ENCODE measurements around the gene EIF4G1. TPM values are rescaled to one million over a fixed set of nuclear protein-coding genes. Genes with fewer than 3 reads are reported as not detected.

Gene EIF4G1
- total RNA-seq, 1 donor from 2014 or later = 387 TPM

DNA sequence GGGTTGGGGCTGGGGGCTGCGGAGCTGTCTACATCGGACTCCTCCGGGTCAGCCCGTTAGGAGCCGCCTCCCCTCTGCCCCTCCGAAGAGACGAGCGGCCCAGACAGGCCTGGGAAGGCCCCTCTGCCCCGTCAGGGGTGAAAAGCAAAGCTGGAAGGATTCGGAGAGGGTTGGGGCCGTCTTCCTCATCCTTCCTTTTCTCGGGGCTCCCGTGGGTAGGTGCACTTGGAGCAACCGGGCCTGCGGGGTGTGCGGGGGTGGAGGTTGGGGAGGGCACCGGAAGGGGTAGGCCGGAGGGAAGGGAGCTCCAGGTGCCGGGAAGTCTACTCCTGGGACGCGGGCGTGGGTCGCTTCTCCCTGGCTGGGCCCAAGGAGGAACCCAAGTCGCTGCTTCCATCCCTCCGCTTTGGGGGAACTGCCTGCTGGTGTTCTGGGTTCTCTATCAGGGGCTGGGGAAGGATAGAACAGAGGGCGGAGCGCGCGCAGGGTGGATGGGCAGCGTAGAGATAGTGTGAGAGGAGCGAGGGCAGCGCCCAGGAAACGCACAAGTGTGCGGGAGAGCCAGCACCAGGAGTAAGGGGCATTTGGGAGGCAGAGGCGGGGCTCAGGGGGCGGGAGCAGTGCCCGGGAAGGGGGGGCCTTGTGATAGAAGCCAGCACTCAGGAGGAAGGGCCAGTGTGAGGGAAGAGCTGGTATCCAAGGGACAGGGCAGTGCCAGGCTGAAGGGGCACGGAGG is 47.7 kb downstream of the EIF4G1 start:
- intact Hi-C loops (cut with micrococcal nuclease) = loop anchor here (2.0 to 5.0 kb wide), 5 partner anchors 151 to 1569 kb away; partner anchors contain the start of genes ATP11B, MAGEF1 and PARL

GRCh38 chr3:184362668-184363546 is 48.5 kb downstream of the EIF4G1 start:
- intact Hi-C loops (cut with micrococcal nuclease) = loop anchor here (1.0 to 5.0 kb wide), 16 partner anchors 28 to 1570 kb away; partner anchors contain the start of genes ABCC5, ABCF3, AP2M1 and ATP11B

DNA sequence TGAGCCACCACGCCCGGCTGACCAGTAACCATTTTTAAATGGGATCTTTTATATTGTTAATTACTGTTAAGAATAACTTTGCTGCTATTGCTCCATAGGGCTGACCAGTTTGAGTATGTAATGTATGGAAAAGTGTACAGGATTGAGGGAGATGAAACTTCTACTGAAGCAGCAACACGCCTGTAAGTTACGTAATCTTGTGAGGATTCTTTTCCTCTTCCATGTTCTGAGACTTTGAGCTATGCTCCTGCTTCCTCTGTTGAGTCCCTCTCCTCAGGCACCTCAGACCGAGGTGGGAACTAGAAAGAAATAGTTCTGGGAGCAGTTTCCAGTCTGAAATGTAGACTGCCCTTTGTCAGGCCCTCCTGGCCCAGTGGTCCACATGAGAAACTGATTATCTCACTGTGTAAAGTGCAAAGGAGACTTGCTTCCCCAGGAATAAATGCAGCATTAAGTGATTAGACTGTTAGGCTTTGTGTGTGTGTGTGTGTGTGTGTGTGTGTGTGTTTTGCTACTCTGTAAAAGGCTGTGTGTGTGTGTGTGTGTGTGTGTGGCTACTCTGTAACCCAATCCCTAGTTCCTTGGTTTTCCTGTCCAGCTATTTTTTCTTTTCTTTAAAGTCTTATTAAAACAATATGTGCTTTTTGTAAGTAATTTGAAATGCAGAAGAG is 52.3 kb downstream of the EIF4G1 start:
- intact Hi-C loops (cut with micrococcal nuclease) = no loop called here

- intact Hi-C loops (cut with micrococcal nuclease) = no loop called here
Observed at GRCh38 chr3:184368116-184368515, 53.7 kb downstream of the EIF4G1 start.

GRCh38 chr3:184368586-184369183 is 54.3 kb downstream of the EIF4G1 start:
- intact Hi-C loops (cut with micrococcal nuclease) = no loop called here

DNA sequence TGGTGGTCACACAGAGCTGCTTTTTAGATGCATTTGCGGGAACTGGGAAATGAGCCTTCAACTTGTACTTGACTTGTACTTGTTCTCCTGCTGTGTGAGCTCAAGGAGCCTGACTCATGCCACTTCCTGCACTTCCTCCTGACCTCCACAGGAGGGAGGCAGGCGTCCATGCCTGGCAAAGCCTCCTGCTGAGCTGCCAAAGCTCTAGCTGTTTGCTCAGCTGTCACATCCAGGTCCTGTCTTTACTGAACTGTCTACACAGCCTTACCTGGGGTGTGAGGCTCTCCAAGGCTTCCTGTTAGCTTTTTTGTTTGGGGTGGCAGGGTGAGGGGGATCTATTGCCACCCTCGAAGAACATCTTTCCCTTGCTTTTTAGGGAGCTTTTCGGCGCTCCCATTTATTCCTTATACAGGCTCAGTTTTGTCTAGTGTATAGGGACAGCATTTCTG is 57.2 kb downstream of the EIF4G1 start:
- intact Hi-C loops (cut with micrococcal nuclease) = loop anchor here (1.0 to 5.0 kb wide), 5 partner anchors 47 to 406 kb away; no protein-coding TSS in a partner anchor

DNA sequence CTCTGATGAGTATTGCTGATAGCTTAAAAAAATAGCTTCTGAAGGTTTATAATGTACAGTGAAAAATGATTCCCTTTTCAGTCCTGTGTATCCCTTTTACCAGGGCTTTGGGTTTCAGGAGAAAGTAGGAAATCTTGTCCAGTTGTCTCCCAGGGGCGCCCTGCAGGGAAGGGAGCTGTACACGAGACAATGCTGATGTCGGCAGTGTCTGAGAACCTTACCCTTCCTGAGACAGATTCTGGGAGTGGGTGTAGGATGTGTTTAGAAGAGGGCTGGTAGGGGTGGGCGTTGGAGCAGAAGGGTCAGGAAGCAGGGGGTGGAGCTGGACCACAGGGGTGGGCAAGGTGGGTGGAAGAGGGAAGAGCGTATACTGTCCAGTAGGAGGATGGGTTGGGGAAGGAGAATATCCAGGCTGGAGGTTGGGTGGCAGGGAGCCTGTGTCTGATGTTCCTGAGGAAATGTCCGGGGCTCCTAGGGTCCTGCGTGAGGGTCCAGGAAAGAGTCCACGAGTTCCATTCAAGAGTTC is 58.0 kb downstream of the EIF4G1 start:
- intact Hi-C loops (cut with micrococcal nuclease) = loop anchor here (5.0 kb wide), 1 partner anchor 405 kb away; no protein-coding TSS in a partner anchor

- intact Hi-C loops (cut with micrococcal nuclease) = loop anchor here (5.0 kb wide), 1 partner anchor 404 kb away; no protein-coding TSS in a partner anchor
Observed at GRCh38 chr3:184372911-184373310, 58.5 kb downstream of the EIF4G1 start.

- intact Hi-C loops (cut with micrococcal nuclease) = loop anchor here (5.0 kb wide), 1 partner anchor 404 kb away; no protein-coding TSS in a partner anchor
Observed at GRCh38 chr3:184373422-184373821, 59.0 kb downstream of the EIF4G1 start.

GRCh38 chr3:184375747-184376461 is 61.5 kb downstream of the EIF4G1 start:
- intact Hi-C loops (cut with micrococcal nuclease) = no loop called here

GRCh38 chr3:184377374-184377773 is 63.0 kb downstream of the EIF4G1 start:
- intact Hi-C loops (cut with micrococcal nuclease) = no loop called here

DNA sequence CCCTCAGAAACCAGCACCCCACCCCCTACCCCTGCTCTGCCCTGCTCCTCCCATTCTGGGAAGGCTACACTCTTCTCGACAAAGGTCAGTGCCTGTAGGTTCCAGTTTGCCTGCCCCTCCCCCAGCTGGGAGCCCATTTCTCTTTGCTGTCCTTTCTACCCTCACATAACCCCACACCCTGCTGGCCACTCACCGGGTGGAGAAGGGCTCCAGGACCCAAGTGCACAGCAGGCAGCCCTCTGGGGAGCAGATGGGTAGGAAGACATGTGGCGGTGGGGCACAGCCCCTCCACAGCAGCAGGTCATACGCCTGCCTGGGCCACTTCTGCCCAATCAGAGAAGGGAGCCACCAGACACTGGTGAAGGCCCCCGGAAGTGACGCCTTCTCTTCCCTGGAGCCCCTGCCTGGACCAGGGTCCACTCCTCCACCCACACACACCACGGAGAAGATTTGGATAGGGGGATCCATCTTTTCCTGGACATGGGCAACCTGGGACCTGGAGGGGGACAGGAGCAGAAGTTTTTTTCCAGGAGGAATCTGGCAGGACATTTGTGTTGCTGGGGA is 63.6 kb downstream of the EIF4G1 start, which contains the start of gene THPO:
TSS of gene THPO (minus strand) at position 326 of the 564 bp plus-strand sequence. CDS start 1,948 bp downstream, outside the sequence.
- intact Hi-C loops (cut with micrococcal nuclease) = no loop called here

GRCh38 chr3:184378651-184379357 is 64.4 kb downstream of the EIF4G1 start:
- intact Hi-C loops (cut with micrococcal nuclease) = no loop called here

DNA sequence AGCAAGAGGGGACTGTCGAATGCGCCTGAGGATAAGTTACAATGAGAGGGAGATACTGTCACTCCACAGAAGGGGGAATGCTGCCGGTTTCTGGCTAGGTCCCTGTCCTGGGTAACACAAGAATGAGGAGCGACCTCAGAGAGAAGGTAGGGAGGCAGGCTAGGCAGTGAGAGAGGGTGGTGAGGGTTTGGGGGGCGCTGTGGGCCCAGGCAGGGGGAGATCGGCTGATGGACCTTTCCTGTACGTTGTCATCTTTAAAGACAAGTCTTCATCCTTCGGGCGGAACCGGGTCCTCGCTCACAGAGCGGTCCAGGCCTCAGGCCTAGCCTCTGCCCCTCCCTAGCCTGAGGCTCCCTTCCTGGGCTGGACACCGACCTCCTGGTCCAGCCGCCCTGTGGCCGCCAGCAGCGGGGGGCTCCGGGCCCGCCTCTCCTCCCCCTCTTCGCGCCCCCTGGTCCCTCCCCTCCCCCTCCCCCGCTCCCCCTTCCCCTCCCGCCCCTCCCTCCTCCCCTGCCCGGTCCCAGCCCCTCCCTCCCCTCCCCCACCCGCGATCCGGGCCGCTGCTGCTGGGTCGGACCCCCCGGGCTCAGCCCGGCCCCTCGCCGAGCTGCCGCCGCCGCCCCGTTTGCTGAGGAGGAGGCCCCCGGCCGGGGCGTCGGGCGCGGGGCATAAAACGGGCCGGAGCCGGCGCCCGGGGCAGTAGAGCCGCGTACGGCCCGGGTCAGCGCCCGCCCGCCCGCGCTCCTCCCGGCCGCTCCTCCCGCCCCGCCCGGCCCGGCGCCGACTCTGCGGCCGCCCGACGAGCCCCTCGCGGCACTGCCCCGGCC is 65.2 kb downstream of the EIF4G1 start, which contains the start of gene CHRD:
TSS of gene CHRD (plus strand) at position 697 of the 827 bp plus-strand sequence. CDS start 265 bp downstream, outside the sequence.
- intact Hi-C loops (cut with micrococcal nuclease) = no loop called here

DNA sequence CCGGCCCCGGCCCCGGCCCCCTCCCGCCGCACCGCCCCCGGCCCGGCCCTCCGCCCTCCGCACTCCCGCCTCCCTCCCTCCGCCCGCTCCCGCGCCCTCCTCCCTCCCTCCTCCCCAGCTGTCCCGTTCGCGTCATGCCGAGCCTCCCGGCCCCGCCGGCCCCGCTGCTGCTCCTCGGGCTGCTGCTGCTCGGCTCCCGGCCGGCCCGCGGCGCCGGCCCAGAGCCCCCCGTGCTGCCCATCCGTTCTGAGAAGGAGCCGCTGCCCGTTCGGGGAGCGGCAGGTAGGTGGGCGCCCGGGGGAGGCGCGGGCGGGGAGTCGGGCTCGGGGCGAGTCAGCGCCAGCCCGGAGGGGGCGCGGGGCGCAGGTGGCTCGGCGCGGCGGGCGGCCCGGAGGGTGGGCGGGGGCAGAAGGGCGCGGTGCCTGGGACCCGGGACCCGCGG is 65.8 kb downstream of the EIF4G1 start:
- intact Hi-C loops (cut with micrococcal nuclease) = no loop called here

DNA sequence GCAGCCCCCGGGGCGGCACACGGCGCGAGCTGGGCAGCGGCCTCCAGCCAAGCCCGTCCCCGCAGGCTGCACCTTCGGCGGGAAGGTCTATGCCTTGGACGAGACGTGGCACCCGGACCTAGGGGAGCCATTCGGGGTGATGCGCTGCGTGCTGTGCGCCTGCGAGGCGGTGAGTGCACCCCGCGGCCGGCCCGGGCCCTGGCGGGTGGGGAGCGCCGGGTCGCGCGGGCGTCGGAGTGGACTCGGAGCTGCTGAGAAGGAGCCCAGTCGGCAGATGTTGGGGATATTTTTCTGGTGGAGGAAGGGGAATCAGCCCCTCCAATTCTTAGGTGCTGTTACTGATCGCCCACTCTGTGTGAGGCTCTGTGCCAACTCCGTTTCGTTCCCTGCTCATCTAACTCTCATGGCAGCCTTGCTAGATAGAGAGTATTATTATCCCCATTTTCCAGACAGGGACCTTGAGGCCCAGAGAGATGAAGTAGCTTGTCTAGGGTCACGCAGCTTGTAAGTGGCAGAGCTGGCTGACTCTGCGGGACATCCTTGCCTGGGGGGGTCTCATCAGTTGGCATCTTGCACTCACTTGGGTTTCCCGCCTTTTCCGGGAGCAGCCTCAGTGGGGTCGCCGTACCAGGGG is 66.3 kb downstream of the EIF4G1 start:
- intact Hi-C loops (cut with micrococcal nuclease) = no loop called here
